Common myeloid progenitor, CD34-positive (primary cell): Measurements from ENCODE around the gene IL6ST.
A peak's percentile ranks its signal among the peaks of the same experiment; 100 is the strongest.

Source experiments
- CTCF ChIA-PET: fragments of 350-600 bp; sonication (Branson Sonifier 250); formaldehyde crosslinking; loops from one replicate; lab custom pipeline; 2021; ENCODE audit warnings: antibody characterized with exemption; lab: Charles Lee
- POLR2A ChIA-PET: fragments of 350-600 bp; sonication (Branson Sonifier 250); formaldehyde crosslinking; loops from one replicate; lab custom pipeline; 2021; ENCODE audit warnings: antibody characterized with exemption; lab: Charles Lee
- DNase-seq, 3 donors: peaks; one replicate each; pipeline versions ENCODE4 v3.0.0 to v3.0.0-alpha.2; 2013
- H3K27ac ChIP-seq, 2 experiments: 1 replicate in 1 of 2; 2 replicates in 1 of 2; pipeline ENCODE4 v1.7.0; 2013; ENCODE audit warnings: inconsistent platforms in 2 of 2, low read length in 2 of 2, mild to moderate bottlenecking in 2 of 2, low read depth in 1 of 2, moderate library complexity in 1 of 2; ENCODE audit not compliant: severe bottlenecking in 2 of 2, insufficient read depth in 1 of 2, poor library complexity in 1 of 2
- H3K27me3 ChIP-seq, 5 experiments: replicated peaks in 2 of 5; 1 replicate in 3 of 5; 2 replicates in 2 of 5; pipeline versions ENCODE4 v1.6.1 to v1.7.0; 2013; ENCODE audit warnings: low read length in 4 of 5, mild to moderate bottlenecking in 2 of 5, moderate library complexity in 2 of 5, inconsistent platforms in 1 of 5; ENCODE audit not compliant: insufficient read depth in 5 of 5, control insufficient read depth in 4 of 5
- H3K36me3 ChIP-seq, 4 experiments: 1 replicate in 2 of 4; 2 replicates in 2 of 4; pipeline versions ENCODE4 v1.6.1 to v1.7.0; 2013; ENCODE audit warnings: low read length in 3 of 4, control low read depth in 1 of 4, mild to moderate bottlenecking in 1 of 4; ENCODE audit not compliant: control insufficient read depth in 4 of 4, insufficient read depth in 4 of 4
- H3K4me1 ChIP-seq, 4 experiments: 1 replicate in 3 of 4; 2 replicates in 1 of 4; pipeline versions ENCODE4 v1.6.1 to v1.7.1; 2013; ENCODE audit warnings: low read length in 3 of 4, mild to moderate bottlenecking in 3 of 4, control low read depth in 1 of 4, inconsistent platforms in 1 of 4, moderate library complexity in 1 of 4; ENCODE audit not compliant: control insufficient read depth in 4 of 4, insufficient read depth in 4 of 4; ENCODE audit errors: control extremely low read depth in 1 of 4
- H3K4me3 ChIP-seq, 7 experiments: 1 replicate in 4 of 7; 2 replicates in 3 of 7; pipeline versions ENCODE4 v1.5.1 to v1.7.0; 2013; ENCODE audit warnings: mild to moderate bottlenecking in 7 of 7, low read length in 6 of 7, moderate library complexity in 6 of 7, inconsistent platforms in 2 of 7, low read depth in 2 of 7, control low read depth in 1 of 7; ENCODE audit not compliant: insufficient read depth in 4 of 7, control insufficient read depth in 1 of 7; ENCODE audit errors: extremely low read depth in 1 of 7
- H3K9me3 ChIP-seq, 5 experiments: 1 replicate in 4 of 5; 2 replicates in 1 of 5; pipeline versions ENCODE4 v1.6.1 to v1.7.1; 2013; ENCODE audit warnings: low read length in 4 of 5, mild to moderate bottlenecking in 2 of 5, inconsistent platforms in 1 of 5, low read depth in 1 of 5, moderate library complexity in 1 of 5; ENCODE audit not compliant: control insufficient read depth in 4 of 5, insufficient read depth in 2 of 5; ENCODE audit errors: control extremely low read depth in 1 of 5
- WGBS: methylation state at CpG from one replicate; pipeline ENCODE4 v1.1.5; 2013; ENCODE audit not compliant: insufficient coverage; 5-methylcytosine and 5-hydroxymethylcytosine counted together

IL6ST gene

GRCh38 chr5:55924744-55925143, 70.0 kb downstream of the IL6ST start:
- Histone ChIP-seq H3K4me1 (peaks cover 0 to 22% (median 12%) of the 10 kb centered on the region in 4 experiments), H3K36me3 (no peaks in the 10 kb centered on the region), H3K27ac (no peak overlapping the region), H3K27me3 (no peaks in the 10 kb centered on the region), H3K4me3 (no peak overlapping the region), H3K9me3 (no peaks in the 10 kb centered on the region)
- ChIA-PET POLR2A (no interaction called here), CTCF (interaction anchor here (0.9 to 3.2 kb wide), 2 partner anchors 9 to 12 kb away, joined by 3 to 12 read pairs; no protein-coding TSS in a partner anchor)
- DNase-seq, result no peak
- WGBS, result 78% methylated on average over 10 of the region's 11 CpGs

GRCh38 chr5:55923865-55924500, 70.8 kb downstream of the IL6ST start:
- CTCF ChIA-PET, result interaction anchor here (0.9 to 3.2 kb wide), 4 partner anchors 10 to 664 kb away, joined by 3 to 12 read pairs (median 4); no protein-coding TSS in a partner anchor
- H3K9me3 ChIP-seq, result no peaks in the 10 kb centered on the region

GRCh38 chr5:55923177-55923771, 71.5 kb downstream of the IL6ST start:
- Histone ChIP-seq H3K9me3 (no peaks in the 10 kb centered on the region), H3K4me3 (peak overlapping the region; percentile 8 to 79 (median 60)), H3K27ac (no peak overlapping the region), H3K27me3 (no peaks in the 10 kb centered on the region), H3K4me1 (peaks cover 0 to 30% (median 14%) of the 10 kb centered on the region in 4 experiments), H3K36me3 (no peaks in the 10 kb centered on the region)
- 2% methylated on average over 14 of the region's 17 CpGs for WGBS
- peak; percentile 23 to 81 (median 75) for DNase-seq
- CTCF ChIA-PET, result interaction anchor here (1.1 to 3.2 kb wide), 3 partner anchors 13 to 665 kb away, joined by 3 to 12 read pairs (median 5); no protein-coding TSS in a partner anchor
- POLR2A ChIA-PET, result no interaction called here

More at GRCh38 chr5:55923865-55924500, 70.8 kb downstream of the IL6ST start:
- DNase-seq, result no peak
- POLR2A ChIA-PET, result no interaction called here
- Histone ChIP-seq H3K4me3 (peak overlapping the region in 2 of 7 experiments; percentile 51 to 79), H3K4me1 (peaks cover 0 to 30% (median 14%) of the 10 kb centered on the region in 4 experiments), H3K36me3 (no peaks in the 10 kb centered on the region), H3K27me3 (no peaks in the 10 kb centered on the region), H3K27ac (no peak overlapping the region)
- WGBS, result 92% methylated on average over 4 of the region's 9 CpGs

- POLR2A ChIA-PET, result interaction anchor here (0.7 kb wide), 1 partner anchor 132 kb away, joined by 4 read pairs; no protein-coding TSS in a partner anchor
- CTCF ChIA-PET, result interaction anchor here (0.7 to 1.8 kb wide), 3 partner anchors 13 to 131 kb away, joined by 3 to 4 read pairs (median 4); no protein-coding TSS in a partner anchor
These were observed 73.1 kb downstream of the IL6ST start for GRCh38 chr5:55921617-55922016.

GRCh38 chr5:55920784-55921183, 74.0 kb downstream of the IL6ST start:
- Histone ChIP-seq H3K9me3 (no peaks in the 10 kb centered on the region), H3K4me1 (peaks cover 0 to 30% (median 14%) of the 10 kb centered on the region in 4 experiments), H3K36me3 (no peaks in the 10 kb centered on the region), H3K27me3 (no peaks in the 10 kb centered on the region), H3K4me3 (no peak overlapping the region), H3K27ac (no peak overlapping the region)
- ChIA-PET POLR2A (no interaction called here), CTCF (interaction anchor here (0.6 to 1.8 kb wide), 3 partner anchors 14 to 359 kb away, joined by 3 to 4 read pairs (median 4); no protein-coding TSS in a partner anchor)
- DNase-seq, result peak in 2 of 3 donors; percentile 22 to 27
- WGBS, result 84% methylated on average over 4 of the region's 5 CpGs

More at GRCh38 chr5:55921617-55922016, 73.1 kb downstream of the IL6ST start:
- no peak overlapping the region for H3K27ac ChIP-seq
- no peaks in the 10 kb centered on the region for H3K27me3 ChIP-seq
- no peak overlapping the region for H3K4me3 ChIP-seq
- DNase-seq, result no peak
- 100% methylated on average over 2 of the region's 4 CpGs for WGBS
- no peaks in the 10 kb centered on the region for H3K36me3 ChIP-seq
- H3K9me3 ChIP-seq, result no peaks in the 10 kb centered on the region
- H3K4me1 ChIP-seq, result peaks cover 0 to 30% (median 14%) of the 10 kb centered on the region in 4 experiments

GRCh38 chr5:55919625-55920024, 75.1 kb downstream of the IL6ST start:
- no peaks in the 10 kb centered on the region for H3K9me3 ChIP-seq
- ChIA-PET CTCF (interaction anchor here (1.0 to 1.8 kb wide), 2 partner anchors 11 to 15 kb away, joined by 3 to 4 read pairs; no protein-coding TSS in a partner anchor), POLR2A (interaction anchor here (0.8 kb wide), 1 partner anchor 17 kb away, joined by 3 read pairs; no protein-coding TSS in a partner anchor)
- no peak for DNase-seq
- H3K36me3 ChIP-seq, result no peaks in the 10 kb centered on the region
- WGBS, result 47% methylated on average over 3 of the region's 3 CpGs
- no peak overlapping the region for H3K4me3 ChIP-seq
- H3K27ac ChIP-seq, result no peak overlapping the region
- H3K4me1 ChIP-seq, result peaks cover 0 to 30% (median 14%) of the 10 kb centered on the region in 4 experiments
- no peaks in the 10 kb centered on the region for H3K27me3 ChIP-seq
